MCF 10A (cell line): ENCODE results near the gene GATA5. TPM values are rescaled to one million over a fixed set of nuclear protein-coding genes. Genes with fewer than 3 reads are reported as not detected.

Experiments used
- BruUV-seq: library from RNA; stranded (reverse); fragments of 400-500 nt; replicated peaks from 2 replicates; lab custom pipeline; 2021; lab: Mats Ljungman, UMichigan
- CTCF ChIA-PET: fragments of 300-600 bp; sonication (Branson Sonifier 250); formaldehyde crosslinking; extraction: SDS; loops from one replicate; lab custom pipeline; 2021; ENCODE audit warnings: antibody characterized with exemption, inconsistent platforms; lab: Yijun Ruan, JAX
- POLR2A ChIA-PET: fragments of 300-600, 350-650 bp; sonication (Branson Sonifier 250); formaldehyde crosslinking; extraction: SDS; loops from one replicate; lab custom pipeline; 2020; ENCODE audit warnings: antibody characterized with exemption, inconsistent platforms; lab: Yijun Ruan, JAX
- DNase-seq: peaks from one replicate; pipeline ENCODE4 v3.0.0-alpha.2; 2018; ENCODE audit not compliant: unreplicated experiment
- H3K27ac Mint-ChIP-seq: one replicate; pipeline ENCODE4 v1.8.0; 2022; ENCODE audit warnings: mild to moderate bottlenecking, low read depth, mixed read lengths; ENCODE audit not compliant: unreplicated experiment
- H3K27me3 Mint-ChIP-seq: one replicate; pipeline ENCODE4 v1.8.0; 2022; ENCODE audit warnings: mixed read lengths; ENCODE audit not compliant: insufficient read depth, unreplicated experiment
- H3K36me3 Mint-ChIP-seq: one replicate; pipeline ENCODE4 v1.8.0; 2022; ENCODE audit warnings: mild to moderate bottlenecking, moderate library complexity, mixed read lengths; ENCODE audit not compliant: insufficient read depth, unreplicated experiment
- H3K4me1 Mint-ChIP-seq: one replicate; pipeline ENCODE4 v1.8.0; 2022; ENCODE audit warnings: mixed read lengths; ENCODE audit not compliant: insufficient read depth, unreplicated experiment
- H3K4me3 Mint-ChIP-seq: one replicate; pipeline ENCODE4 v1.8.0; 2022; ENCODE audit warnings: mild to moderate bottlenecking, moderate library complexity, mixed read lengths; ENCODE audit not compliant: unreplicated experiment
- H3K9me3 Mint-ChIP-seq: one replicate; pipeline ENCODE4 v1.8.0; 2022; ENCODE audit warnings: mixed read lengths; ENCODE audit not compliant: unreplicated experiment
- intact Hi-C: fragments of 100-400 bp; cut with micrococcal nuclease; formaldehyde crosslinking; loops from 2 replicates; pipeline ENCODE4 v1.14.1; 2022
- total RNA-seq: library from RNA; stranded (reverse); gene quantifications from 2 replicates; pipeline ENCODE4 v1.2.3, GENCODE V29; 2022
- TF ChIP-seq, protein P1 (sequence below): fragments of 200-600 bp; IDR thresholded peaks from one replicate; pipeline ENCODE4 v1.8.0; 2022; ENCODE audit warnings: antibody characterized with exemption, mild to moderate bottlenecking; ENCODE audit not compliant: unreplicated experiment

Gene GATA5
- total RNA-seq, 1 experiment from 2014 or later: not detected

GRCh38 chr20:62473717-62474603, 1.8 kb downstream of the GATA5 start:
- H3K27me3 Mint-ChIP-seq: peaks cover 45% of the 10 kb centered on the region
- POLR2A ChIA-PET: no interaction called here
- H3K36me3 Mint-ChIP-seq: no peaks in the 10 kb centered on the region
- intact Hi-C loops: no loop called here
- TF ChIP-seq, protein P1, sequence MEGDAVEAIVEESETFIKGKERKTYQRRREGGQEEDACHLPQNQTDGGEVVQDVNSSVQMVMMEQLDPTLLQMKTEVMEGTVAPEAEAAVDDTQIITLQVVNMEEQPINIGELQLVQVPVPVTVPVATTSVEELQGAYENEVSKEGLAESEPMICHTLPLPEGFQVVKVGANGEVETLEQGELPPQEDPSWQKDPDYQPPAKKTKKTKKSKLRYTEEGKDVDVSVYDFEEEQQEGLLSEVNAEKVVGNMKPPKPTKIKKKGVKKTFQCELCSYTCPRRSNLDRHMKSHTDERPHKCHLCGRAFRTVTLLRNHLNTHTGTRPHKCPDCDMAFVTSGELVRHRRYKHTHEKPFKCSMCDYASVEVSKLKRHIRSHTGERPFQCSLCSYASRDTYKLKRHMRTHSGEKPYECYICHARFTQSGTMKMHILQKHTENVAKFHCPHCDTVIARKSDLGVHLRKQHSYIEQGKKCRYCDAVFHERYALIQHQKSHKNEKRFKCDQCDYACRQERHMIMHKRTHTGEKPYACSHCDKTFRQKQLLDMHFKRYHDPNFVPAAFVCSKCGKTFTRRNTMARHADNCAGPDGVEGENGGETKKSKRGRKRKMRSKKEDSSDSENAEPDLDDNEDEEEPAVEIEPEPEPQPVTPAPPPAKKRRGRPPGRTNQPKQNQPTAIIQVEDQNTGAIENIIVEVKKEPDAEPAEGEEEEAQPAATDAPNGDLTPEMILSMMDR: no peak
- BruUV-seq: no TSS peak
- no peak overlapping the region for H3K4me3 Mint-ChIP-seq
- no peaks in the 10 kb centered on the region for H3K9me3 Mint-ChIP-seq
- CTCF ChIA-PET: no interaction called here
- no peak for DNase-seq
- H3K27ac Mint-ChIP-seq: no peak overlapping the region
- H3K4me1 Mint-ChIP-seq: no peaks in the 10 kb centered on the region

GRCh38 chr20:62472941-62473585, 2.7 kb downstream of the GATA5 start:
- H3K9me3 Mint-ChIP-seq: no peaks in the 10 kb centered on the region
- H3K36me3 Mint-ChIP-seq: no peaks in the 10 kb centered on the region
- H3K27ac Mint-ChIP-seq: no peak overlapping the region
- H3K4me3 Mint-ChIP-seq: no peak overlapping the region
- intact Hi-C loops: no loop called here
- no peaks in the 10 kb centered on the region for H3K4me1 Mint-ChIP-seq
- DNase-seq: no peak
- CTCF ChIA-PET: interaction anchor here (0.9 kb wide), 1 partner anchor 27 kb away, joined by 3 read pairs; no protein-coding TSS in a partner anchor
- BruUV-seq: no TSS peak
- TF ChIP-seq, protein P1: no peak
- peaks cover 43% of the 10 kb centered on the region for H3K27me3 Mint-ChIP-seq
- POLR2A ChIA-PET: no interaction called here

DNA sequence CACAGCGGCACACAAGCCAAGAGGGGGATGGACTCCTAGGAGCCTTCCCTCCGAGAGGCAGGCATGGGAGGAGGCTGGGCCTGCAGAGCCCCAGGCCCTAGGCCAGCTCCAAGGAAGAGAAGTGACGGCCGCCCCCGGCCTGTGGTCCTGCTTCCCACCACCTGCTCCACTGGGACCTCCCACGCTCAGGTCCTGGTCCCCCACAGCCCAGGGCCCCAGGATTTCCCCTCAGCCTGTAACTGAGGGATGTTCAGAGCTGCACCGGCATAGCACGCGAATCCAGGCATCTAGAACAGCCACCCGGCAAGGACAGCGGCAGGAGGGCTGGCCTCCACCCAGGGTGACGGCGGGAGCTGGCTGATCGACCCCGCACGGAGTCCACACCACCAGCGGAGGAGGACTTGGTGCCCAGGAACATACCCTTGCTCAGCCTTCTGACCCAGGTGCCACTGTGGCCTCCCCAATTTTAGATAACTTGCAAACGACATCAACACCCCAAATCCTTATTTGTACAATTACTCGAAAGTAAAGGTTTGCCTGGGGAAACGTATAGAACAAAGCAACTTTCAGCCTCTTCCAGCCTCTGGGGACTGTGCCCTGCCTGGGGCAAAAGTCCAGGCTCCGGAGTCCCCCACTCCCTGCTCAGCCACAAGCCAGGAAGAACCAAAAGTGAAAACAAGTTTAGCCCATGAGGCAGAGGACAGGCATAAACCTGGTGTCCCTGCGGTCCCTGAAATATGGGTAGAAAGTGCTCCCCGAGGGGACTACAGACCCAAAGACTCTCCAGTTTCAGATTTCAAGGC, 3.5 kb downstream of the GATA5 start:
- Mint-ChIP-seq H3K4me1 (no peaks in the 10 kb centered on the region), H3K9me3 (no peaks in the 10 kb centered on the region), H3K27ac (no peak overlapping the region), H3K27me3 (peaks cover 43% of the 10 kb centered on the region), H3K36me3 (no peaks in the 10 kb centered on the region), H3K4me3 (no peak overlapping the region)
- ChIA-PET CTCF (interaction anchor here (0.9 kb wide), 1 partner anchor 27 kb away, joined by 3 read pairs; no protein-coding TSS in a partner anchor), POLR2A (no interaction called here)
- intact Hi-C loops: no loop called here
- DNase-seq: no peak
- TF ChIP-seq, protein P1: no peak
- BruUV-seq: no TSS peak

- DNase-seq: no peak
- Mint-ChIP-seq H3K27me3 (peaks cover 36% of the 10 kb centered on the region), H3K4me3 (no peak overlapping the region), H3K4me1 (no peaks in the 10 kb centered on the region), H3K36me3 (no peaks in the 10 kb centered on the region), H3K27ac (no peak overlapping the region), H3K9me3 (no peaks in the 10 kb centered on the region)
- ChIA-PET POLR2A (no interaction called here), CTCF (interaction anchor here (0.6 to 1.0 kb wide), 2 partner anchors 21 to 24 kb away, joined by 3 to 5 read pairs; no protein-coding TSS in a partner anchor)
- intact Hi-C loops: no loop called here
- TF ChIP-seq, protein P1: no peak
- BruUV-seq: no TSS peak
Observed at GRCh38 chr20:62470459-62470858, 5.3 kb downstream of the GATA5 start.
